ENCODE data around the gene SRGAP3.

GRCh38 chr3:8987226-8987625 is 262.2 kb downstream of the SRGAP3 start:
- TF ChIP-seq CTCF (IDR thresholded peaks at IDR 0.05) (no peak), POLR2A (IDR thresholded peaks at IDR 0.05) (no peak)
